Stimulated activated CD4-positive, alpha-beta T cell treated with anti-CD3 and anti-CD28 coated beads, Interleukin-1b, Interleukin-23, amount 100 ng/mL, for 1 hour (primary cell): ENCODE data around the gene ACKR1.
A peak's percentile ranks its signal among the peaks of the same experiment; 100 is the strongest.

Experiments used
- DNase-seq, 2 donors: peaks; one replicate each; pipeline ENCODE4 v3.0.0-alpha.2; 2020; ENCODE audit warnings: low read depth in 2 of 2

The ACKR1 gene

DNA sequence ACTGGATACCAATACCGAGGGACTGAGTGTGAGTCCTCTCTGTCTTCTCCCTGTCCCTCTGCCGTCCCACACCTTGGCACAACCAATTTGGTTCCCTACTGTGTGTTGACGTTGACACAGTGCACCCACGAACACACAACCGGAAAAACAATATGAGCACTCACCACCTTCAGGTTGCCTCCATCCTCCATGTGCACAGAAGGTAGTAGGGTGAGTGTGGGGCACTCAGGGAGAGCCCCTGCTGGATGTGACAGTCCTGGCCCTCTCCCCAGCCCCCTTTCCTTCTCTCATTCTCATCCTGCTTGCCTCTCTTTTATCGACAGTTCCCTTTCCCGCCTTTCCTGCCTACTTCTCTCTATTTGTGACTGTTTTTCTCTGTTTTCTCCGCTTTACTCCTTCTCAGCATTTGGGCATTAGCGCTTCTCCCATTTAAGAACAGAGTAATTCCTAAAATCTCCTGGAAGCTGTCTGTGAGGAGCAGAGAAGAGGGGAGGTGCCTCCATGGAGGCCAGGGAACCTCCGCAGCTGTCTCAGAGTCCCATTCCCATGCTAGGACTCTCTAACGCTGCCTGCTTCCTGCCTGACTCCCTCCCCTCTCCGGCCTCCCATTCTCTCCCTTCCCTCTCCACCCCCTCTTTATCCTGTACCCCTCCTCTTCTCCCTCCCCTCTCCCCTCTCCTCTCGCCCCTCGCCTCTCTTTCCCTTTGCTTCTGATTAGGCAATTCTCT is 16.9 kb upstream of the ACKR1 start:
- DNase-seq, result no peak

DNA sequence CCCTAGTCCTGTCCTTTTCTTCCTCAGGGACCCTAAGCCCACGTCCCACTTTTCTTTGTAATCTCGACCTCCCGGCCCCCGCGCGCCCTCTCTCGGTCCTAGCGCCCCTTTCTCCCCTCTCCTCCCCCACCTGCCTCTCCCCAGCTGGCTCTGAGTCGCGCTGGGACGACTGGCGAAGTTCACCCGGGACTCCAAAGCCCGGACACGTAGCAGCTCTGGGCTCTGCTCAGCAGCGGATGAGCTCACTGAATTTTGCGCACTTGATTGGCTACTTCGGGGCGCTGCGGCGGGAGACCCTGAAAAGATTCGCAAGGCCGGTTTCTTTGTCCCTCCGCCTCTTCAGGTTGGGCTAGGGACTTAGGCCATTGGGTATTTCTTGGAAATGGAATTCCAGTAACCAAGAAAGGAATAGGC is 16.3 kb upstream of the ACKR1 start:
- DNase-seq, result no peak

DNA sequence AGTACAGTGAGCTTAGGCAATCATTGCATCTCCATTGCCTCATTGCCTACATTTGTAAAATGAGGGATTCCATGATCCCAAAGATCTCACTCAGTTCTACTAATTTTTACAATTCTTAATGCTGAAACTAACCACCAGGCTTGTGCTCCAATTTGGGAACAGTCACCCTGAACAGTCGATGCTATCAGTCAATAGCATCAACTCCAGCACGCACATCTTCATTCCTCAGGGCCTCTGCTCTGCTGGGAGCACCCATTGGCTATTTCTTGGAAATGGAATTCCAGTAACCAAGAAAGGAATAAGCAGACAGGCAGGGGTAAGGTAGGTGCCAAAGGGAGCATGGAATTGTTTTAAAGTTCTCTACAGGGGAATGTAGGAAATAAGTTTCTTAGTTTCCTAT is 14.2 kb upstream of the ACKR1 start:
- no peak for DNase-seq

DNA sequence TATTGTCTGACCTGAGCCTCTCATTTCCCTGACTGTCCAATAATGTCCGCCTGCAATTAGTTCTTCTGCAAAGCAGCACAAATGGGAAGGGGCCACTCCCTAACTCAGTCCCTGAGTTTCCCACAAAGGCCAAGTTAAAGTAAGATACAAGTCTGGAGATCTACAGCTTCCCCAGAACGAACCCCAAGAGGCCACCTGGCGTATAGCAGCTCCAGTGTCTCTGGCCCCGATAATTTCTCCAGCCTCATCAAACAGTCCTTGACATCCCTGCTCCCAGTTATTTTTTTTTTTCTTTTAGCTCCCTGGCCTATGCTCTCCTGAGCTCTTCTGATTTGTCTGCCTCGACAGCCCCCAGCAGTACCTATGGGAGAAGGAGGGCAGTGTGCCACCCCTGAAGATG is 8.1 kb upstream of the ACKR1 start:
- DNase-seq, result no peak

DNA sequence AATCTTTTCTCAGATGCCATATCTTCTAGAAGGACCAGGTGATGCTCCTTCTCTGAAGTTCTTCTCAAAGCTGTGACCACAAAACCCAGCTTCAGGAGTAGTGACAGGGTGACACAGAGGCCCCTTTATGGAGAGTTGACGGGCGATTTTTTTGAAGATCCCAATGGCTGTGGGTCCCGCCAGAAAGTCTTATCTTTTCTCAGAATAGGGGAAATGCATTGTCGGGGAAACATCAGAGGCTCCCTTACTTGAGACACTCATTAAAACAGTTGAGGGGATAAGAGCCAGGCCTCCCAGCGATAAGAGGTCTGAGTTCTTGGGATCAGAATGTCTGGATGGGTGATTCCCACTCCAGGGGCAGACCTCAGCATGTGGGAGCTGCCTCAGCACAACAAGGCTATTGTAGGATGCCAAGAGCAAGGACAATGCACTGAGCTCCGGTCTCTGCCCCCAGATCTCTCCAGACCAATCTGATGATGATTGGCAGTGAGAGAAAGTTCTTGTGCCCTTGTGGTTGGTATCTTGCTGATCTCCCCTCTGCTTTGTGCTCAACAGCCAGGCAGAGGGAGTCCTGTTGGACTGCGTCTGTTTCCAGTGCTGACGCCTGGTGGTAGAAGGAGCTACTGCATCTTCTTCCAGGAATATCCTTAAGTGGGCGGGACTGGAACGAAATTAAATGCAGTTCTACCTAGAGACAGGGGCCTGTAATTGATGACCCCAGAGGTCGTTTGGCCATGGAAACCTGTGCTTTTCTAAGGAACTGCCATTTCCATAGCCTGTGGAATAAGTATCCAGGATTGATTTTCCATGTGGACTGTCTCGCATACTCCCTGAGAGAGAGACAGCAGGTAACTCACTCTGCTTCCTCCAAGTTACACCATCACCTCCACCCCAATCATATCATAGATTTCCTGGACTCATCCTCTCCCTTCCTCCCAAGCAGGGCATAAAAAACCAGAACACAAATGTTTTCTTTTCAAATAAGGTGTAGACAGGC is 6.8 kb upstream of the ACKR1 start:
- no peak for DNase-seq

DNA sequence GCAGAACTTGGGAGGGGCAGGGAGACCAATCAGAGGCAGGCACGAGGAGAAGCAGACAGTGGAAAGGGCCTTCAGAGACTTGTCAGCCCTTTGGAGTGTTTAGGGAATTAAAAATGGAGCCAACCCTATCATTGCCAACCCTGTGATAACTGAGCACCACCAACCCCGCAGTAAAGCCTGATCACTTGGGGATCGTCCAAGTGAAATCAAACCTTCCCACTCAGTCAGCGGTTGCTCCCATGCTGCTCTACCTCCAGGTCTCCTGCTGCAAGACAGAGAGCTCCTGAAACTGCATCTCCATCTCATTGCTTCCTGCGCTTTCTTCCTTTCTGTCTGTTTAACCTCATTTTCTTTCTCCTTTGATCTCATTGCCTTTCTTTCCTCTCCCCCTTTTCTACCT is 4.8 kb upstream of the ACKR1 start:
- no peak for DNase-seq

DNA sequence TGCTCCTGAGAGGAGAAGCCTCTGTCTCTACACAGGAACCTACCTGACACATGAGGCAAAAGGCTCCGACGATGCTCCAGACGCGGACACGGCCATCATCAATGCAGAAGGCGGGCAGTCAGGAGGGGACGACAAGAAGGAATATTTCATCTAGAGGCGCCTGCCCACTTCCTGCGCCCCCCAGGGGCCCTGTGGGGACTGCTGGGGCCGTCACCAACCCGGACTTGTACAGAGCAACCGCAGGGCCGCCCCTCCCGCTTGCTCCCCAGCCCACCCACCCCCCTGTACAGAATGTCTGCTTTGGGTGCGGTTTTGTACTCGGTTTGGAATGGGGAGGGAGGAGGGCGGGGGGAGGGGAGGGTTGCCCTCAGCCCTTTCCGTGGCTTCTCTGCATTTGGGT is 3.9 kb upstream of the ACKR1 start:
- no peak for DNase-seq

DNA sequence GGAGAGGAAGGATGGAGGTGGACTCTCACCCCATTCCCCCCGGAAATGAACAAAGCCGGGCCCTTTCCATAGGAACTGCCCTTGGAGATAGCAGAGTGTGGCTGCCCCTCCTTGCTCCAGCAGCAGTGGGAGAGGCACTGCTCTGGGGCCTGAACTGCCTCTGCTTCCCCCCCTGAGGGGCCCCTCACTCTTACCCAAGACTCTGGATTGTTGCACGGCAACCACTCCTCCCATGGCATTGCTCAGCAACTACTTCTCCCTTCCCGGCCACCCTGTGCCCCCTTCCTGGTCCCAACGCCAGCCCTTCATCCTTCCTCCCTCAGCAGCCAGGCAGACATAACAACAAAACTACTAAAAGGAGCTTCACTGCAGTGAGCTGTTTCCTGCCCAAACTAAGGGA is 3.0 kb upstream of the ACKR1 start:
- no peak for DNase-seq

DNA sequence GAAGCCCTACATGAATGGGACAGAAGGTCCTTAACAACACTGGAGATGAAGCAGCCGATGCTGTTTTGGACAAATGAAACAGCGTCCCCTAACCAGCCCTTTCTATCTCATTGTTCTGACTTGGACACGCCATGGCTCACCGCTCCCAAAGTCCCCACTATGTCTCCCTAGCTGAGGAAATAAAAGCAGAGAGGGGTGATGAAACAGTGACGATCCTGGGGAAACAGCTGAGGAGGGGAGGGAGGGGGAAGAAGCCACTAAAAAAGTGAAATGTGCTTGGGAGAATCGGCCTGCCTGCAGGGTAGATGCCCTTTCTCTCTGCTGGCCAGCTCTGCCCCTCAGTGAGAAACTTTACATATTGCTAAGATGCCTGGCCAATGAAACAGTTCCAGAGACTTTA is 1.1 kb upstream of the ACKR1 start:
- DNase-seq, result no peak

DNA sequence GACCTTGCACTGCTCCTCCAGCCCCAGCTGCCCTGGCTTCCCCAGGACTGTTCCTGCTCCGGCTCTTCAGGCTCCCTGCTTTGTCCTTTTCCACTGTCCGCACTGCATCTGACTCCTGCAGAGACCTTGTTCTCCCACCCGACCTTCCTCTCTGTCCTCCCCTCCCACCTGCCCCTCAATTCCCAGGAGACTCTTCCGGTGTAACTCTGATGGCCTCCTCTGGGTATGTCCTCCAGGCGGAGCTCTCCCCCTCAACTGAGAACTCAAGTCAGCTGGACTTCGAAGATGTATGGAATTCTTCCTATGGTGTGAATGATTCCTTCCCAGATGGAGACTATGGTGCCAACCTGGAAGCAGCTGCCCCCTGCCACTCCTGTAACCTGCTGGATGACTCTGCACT is 550 bp downstream of the ACKR1 start:
- no peak for DNase-seq

DNA sequence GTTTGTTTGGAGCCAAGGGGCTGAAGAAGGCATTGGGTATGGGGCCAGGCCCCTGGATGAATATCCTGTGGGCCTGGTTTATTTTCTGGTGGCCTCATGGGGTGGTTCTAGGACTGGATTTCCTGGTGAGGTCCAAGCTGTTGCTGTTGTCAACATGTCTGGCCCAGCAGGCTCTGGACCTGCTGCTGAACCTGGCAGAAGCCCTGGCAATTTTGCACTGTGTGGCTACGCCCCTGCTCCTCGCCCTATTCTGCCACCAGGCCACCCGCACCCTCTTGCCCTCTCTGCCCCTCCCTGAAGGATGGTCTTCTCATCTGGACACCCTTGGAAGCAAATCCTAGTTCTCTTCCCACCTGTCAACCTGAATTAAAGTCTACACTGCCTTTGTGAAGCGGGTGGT is 1.4 kb downstream of the ACKR1 start:
- no peak for DNase-seq

DNA sequence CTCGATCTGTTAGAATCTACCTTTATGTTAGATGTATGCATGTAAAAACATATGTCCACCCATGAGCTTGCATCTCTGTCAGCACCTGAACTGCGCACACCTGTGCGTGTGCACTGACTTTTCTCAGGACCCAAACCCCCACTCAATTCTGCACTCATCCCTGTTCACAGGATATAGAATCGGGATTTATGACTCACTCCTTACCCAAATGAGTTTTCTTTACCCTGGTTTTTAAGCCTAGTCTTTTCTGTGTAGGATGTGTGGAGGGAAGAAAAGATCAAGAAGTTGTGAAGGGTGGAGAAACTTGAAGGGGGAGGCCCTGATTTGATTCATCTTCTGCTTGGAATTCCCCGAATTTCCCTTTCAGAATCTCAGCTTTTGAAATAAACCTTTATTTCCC is 2.4 kb downstream of the ACKR1 start:
- DNase-seq, result no peak

DNA sequence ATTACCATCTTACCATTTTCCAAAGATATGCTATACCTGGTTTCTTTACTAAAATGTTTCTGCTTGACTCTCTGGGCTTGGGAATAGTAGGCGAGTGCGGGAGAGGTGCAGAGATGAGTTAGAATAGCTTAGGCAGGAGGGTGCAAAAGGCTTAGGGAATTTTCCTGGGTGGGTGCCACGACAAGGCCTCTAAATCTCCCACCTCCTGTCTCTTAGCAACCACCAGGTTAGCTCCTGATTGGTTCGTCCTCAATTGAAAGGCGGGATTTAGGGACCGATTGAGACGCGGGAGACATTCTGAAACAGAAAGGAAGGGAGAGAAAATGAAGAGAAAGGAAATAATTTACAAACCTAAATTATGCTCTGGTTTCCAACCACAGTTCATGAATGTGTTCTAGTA is 3.1 kb downstream of the ACKR1 start:
- DNase-seq, result no peak

DNA sequence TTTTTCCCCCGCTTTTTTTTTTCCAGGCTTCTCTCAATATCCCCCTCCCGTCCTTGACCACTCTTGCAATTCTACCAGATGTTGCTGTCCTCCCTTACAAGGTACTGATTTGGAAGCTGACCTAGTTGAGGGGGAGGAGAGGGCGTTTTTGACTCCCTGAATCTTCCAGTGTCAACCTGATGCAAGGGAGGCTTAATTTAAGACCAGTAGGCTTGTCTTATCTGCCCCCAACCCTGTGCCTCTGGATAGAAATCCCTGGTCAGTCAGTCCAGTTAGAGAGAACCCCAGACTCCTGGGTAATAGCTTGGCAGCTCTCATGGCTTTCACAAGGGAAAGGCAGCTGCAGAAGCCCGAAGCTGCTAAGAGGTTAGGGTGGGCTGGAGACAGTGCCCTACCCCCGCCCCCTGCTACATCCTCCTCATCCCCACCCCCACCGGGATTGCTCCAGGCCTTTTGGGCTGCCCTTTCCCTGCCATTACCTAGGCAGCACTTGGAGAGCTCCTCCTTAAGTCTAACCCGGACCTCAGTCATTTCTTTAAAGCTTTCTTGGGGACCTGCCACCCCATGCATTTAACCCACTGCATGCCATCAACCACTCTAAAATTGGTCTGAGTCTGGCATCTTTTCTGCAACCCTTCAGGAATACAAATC is 3.6 kb downstream of the ACKR1 start:
- no peak for DNase-seq

DNA sequence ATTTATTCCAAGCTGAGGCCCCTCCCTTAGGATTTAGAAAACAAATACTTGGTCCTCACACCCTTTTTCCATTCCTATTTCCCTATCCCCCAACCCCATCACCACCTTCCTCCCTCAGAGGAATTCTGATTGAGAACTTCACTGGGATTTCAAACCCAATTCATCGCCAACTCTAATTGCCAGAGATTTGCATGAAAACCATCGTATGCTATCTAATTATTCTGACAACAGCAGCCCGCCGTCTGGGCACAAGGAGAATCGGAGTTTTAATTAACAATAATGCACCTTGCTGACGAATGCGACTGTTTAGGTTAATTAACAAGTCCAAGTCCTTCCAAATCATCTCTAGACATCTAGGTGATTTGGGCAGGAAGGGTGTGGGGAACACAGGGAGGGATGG is 4.4 kb downstream of the ACKR1 start:
- no peak for DNase-seq

DNA sequence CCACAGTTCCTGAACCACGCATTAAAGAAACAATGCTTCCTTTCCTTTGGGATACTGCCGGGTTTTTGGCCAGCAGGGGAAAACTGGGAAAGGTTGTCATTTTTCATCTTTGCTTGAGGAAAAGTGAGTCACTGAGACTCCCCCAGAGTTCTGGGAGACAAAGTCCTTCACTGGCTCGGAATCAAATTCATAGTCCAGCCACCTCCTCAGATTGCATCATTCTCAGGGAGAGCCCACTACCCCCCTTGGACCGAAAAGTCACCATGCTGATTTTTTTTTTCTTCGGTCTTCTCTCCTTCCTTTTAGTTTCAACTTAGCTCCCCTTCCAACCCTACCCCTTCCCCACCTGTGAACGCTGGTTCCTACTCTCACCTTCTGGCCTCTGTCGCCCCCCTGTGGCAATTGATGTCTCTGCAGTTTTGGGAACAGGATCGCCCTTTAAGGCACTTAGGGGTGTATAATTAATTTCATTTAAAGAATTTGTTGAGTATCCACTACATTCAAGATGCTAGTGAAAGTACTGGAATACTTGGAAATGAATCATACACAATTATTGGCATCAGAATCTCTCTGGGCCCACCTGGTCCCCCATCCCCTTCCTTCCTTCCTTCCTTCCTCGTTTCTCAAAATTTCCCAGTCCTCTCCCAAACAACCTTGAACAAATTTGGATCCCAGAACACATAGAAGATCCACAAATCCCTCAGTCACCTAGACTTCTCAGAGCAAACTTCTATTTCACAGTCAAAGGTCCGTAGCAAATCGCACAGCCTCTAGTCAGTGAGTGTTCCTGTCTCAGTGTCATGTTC is 6.9 kb downstream of the ACKR1 start:
- DNase-seq, result peak in 1 of 2 donors; percentile 31

DNA sequence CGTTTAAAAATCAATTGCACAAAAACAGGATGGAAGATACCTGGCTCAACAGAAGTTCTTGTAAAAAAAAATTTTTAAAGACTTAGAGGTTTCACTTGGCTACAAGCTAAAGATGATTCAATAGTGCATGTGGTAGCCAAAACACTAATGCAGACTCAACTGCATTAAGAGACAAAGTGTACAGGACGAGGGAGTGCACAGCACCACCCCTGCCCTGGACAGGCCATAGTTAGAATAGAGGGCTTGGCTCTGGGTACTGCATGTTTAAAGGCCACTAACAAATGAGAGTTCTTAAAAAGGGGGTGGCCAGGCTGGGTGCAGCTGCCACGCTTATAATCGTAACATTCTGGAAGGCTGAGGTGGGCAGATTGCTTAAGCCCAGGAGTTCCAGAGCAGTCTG is 7.9 kb downstream of the ACKR1 start:
- no peak for DNase-seq

DNA sequence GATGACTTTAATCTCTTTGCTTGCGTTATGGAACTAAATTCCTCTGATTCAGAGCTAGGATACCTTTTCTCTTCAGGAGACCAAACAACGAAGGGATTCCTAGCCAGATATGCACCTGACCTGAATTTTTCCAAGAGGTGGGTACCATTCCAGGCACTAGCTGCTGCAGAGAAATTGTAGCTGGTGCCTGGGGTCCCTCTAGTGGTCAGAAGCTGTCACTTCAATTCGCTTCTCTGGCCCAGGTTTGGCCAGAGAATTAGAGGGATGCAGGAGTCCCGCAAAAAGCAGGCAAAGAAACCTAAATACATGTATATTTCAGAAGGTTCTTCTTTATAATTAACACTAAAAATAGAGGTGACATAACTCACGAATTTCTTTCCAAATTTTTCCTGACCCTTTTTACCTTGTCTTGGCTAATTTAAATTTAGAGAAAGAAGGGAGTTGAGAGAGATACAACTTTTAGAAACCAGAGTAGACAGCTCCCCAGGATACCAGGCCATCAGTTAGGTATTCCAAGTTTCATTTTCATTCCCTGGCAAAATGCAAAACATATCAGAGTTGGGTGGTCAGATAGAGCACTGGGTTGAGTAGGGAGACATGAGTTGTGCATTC is 9.6 kb downstream of the ACKR1 start:
- DNase-seq, result no peak

DNA sequence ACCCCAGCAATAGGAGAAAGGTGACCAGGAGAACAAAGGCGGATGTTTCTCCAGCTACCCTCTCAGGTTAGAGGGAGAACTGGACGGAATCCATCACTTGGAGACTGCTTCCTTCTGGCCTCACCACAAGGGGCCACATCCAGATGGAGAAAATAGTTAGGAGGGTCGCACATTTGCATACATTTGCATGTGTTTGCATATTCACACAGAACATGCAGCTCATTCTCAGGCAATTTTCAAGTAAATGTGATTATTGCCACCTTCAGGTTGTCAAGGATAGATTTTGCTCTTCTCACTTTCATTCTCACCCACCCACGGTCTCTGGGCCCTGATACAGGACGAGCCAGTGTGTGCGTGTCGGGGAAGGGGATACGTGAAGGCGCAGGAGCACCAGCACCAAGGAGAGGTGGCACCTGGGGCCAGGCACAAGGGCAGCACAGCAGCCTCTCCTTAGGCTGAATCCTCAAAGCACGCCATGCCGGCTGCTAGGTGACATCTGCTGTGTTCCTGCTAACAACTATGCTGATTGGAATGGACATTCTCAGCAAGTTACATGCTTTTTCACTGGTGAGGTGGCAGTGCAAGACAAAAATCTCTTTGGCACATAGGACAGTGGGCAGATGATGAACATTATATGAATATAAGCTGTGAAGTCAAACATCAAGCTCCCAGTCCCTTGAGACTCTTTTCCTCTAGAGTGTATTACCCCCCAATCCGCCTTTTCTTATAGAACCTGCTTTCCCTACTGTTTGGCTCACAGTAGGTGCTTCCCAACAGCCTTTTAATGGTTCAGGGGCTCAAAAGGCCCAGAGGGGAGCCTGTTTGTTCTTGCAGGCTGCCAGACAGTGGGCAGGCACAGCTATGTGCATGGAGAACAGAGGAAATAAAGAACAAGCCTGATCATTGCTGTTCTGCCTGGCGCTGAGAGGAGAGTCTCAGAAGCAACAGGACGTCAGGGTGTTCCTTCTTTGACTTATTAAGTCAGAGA is 14.3 kb downstream of the ACKR1 start:
- no peak for DNase-seq
